Panc1 (cell line): ENCODE measurements around the gene ISY1. TPM values are rescaled to one million over a fixed set of nuclear protein-coding genes. Genes with fewer than 3 reads are reported as not detected.

Experiments used
- ATAC-seq: fragments of 200-7000 bp; cut with Tn5 transposase; 2 replicates; pipeline ENCODE4 v1.9.1; 2020; ENCODE audit warnings: mild to moderate bottlenecking, moderate library complexity
- BruUV-seq: library from RNA; stranded (reverse); fragments of 400-500 nt; replicated peaks from 2 replicates; lab custom pipeline; 2021; lab: Mats Ljungman, UMichigan
- CTCF ChIA-PET: fragments of 300-600 bp; sonication (Branson Sonifier 250); formaldehyde crosslinking; loops from one replicate; lab custom pipeline; 2022; ENCODE audit warnings: antibody characterized with exemption; lab: Charles Lee
- POLR2A ChIA-PET: fragments of 300-600 bp; sonication (Branson Sonifier 250); formaldehyde crosslinking; loops from one replicate; lab custom pipeline; 2022; ENCODE audit warnings: antibody characterized with exemption; lab: Charles Lee
- DNase-seq: peaks from one replicate; pipeline ENCODE4 v3.0.0-alpha.2; 2010; ENCODE audit warnings: low read depth, low spot score
- H3K27ac ChIP-seq: 2 replicates; pipeline ENCODE4 v1.5.1; 2011; ENCODE audit warnings: mild to moderate bottlenecking, low read length, inconsistent platforms
- H3K27me3 ChIP-seq: fragments of 200-500 bp; sonication (Bioruptor generic); 2 replicates; pipeline ENCODE4 v1.6.0; 2014; ENCODE audit warnings: low read length, inconsistent platforms; ENCODE audit not compliant: control insufficient read depth, insufficient read depth
- H3K36me3 ChIP-seq: fragments of 200-500 bp; sonication (Bioruptor generic); 2 replicates; pipeline ENCODE4 v1.5.1; 2014; ENCODE audit warnings: inconsistent platforms, mild to moderate bottlenecking, low read length, moderate library complexity; ENCODE audit not compliant: control insufficient read depth, insufficient read depth
- H3K4me1 ChIP-seq: 2 replicates; pipeline ENCODE4 v1.5.1; 2011; ENCODE audit warnings: inconsistent platforms, mild to moderate bottlenecking, low read length, moderate library complexity; ENCODE audit not compliant: control insufficient read depth, insufficient read depth
- H3K4me3 ChIP-seq, 2 experiments: 2 replicates each; pipeline ENCODE4 v1.5.1; 2011 to 2012; ENCODE audit warnings: low read depth in 2 of 2, low read length in 2 of 2, mild to moderate bottlenecking in 2 of 2, inconsistent platforms in 1 of 2, moderate library complexity in 1 of 2
- H3K9me3 ChIP-seq: fragments of 200-500 bp; sonication (Bioruptor generic); 2 replicates; pipeline ENCODE4 v1.5.1; 2014; ENCODE audit warnings: low read depth, mild to moderate bottlenecking, inconsistent platforms, low read length, moderate library complexity; ENCODE audit not compliant: control insufficient read depth, insufficient read depth
- POLR2AphosphoS5 ChIP-seq: IDR thresholded peaks from 2 replicates; pipeline ENCODE4 v1.6.1; 2012; ENCODE audit warnings: mild to moderate bottlenecking, low read depth, low read length, moderate library complexity
- REST ChIP-seq, 2 experiments: IDR thresholded peaks; 2 replicates each; pipeline ENCODE4 v1.6.1; 2011 to 2012; ENCODE audit warnings: low read depth in 2 of 2, control low read depth in 1 of 2, low read length in 1 of 2, mild to moderate bottlenecking in 1 of 2, moderate library complexity in 1 of 2; ENCODE audit not compliant: insufficient read depth in 1 of 2
- SIN3A ChIP-seq: IDR thresholded peaks from 2 replicates; pipeline ENCODE4 v1.6.1; 2012; ENCODE audit warnings: low read depth, mild to moderate bottlenecking, low read length, moderate library complexity, borderline replicate concordance; ENCODE audit not compliant: insufficient read depth
- TCF7L2 ChIP-seq: IDR thresholded peaks from 2 replicates; pipeline ENCODE4 v1.6.1; 2011; ENCODE audit warnings: mild to moderate bottlenecking, low read depth, low read length, inconsistent platforms
- in situ Hi-C: cut with HindIII; loops from 2 replicates; pipeline ENCODE4 v1.10.0; 2016; ENCODE audit warnings: low sequenced_read_pairs, low pct_unique_long_range_greater_than_20kb
- intact Hi-C: fragments of 100-400 bp; cut with micrococcal nuclease; formaldehyde crosslinking; loops from one replicate; pipeline ENCODE4 v1.10.0; 2022; ENCODE audit not compliant: unreplicated experiment
- total RNA-seq: library from RNA; stranded (reverse); gene quantifications from one replicate; pipeline ENCODE4 v1.2.1, GENCODE V29; 2021; ENCODE audit not compliant: unreplicated experiment
- TF ChIP-seq, protein P1 (sequence below): fragments of 450-650 bp; IDR thresholded peaks from 2 replicates; pipeline ENCODE4 v1.5.1; 2017; ENCODE audit warnings: mild to moderate bottlenecking

The ISY1 gene
- total RNA-seq, 1 experiment from 2014 or later, result 45.7 TPM

- H3K36me3 ChIP-seq, result no peaks in the 10 kb centered on the region
- no peak for ATAC-seq
- H3K9me3 ChIP-seq, result no peaks in the 10 kb centered on the region
- H3K27me3 ChIP-seq, result no peaks in the 10 kb centered on the region
- H3K4me3 ChIP-seq, result no peak overlapping the region
- BruUV-seq, result no TSS peak
- H3K27ac ChIP-seq, result no peak overlapping the region; the same call in 1 of the 2 replicates
- TF ChIP-seq TCF7L2, result no peak
- TF ChIP-seq, protein P1, sequence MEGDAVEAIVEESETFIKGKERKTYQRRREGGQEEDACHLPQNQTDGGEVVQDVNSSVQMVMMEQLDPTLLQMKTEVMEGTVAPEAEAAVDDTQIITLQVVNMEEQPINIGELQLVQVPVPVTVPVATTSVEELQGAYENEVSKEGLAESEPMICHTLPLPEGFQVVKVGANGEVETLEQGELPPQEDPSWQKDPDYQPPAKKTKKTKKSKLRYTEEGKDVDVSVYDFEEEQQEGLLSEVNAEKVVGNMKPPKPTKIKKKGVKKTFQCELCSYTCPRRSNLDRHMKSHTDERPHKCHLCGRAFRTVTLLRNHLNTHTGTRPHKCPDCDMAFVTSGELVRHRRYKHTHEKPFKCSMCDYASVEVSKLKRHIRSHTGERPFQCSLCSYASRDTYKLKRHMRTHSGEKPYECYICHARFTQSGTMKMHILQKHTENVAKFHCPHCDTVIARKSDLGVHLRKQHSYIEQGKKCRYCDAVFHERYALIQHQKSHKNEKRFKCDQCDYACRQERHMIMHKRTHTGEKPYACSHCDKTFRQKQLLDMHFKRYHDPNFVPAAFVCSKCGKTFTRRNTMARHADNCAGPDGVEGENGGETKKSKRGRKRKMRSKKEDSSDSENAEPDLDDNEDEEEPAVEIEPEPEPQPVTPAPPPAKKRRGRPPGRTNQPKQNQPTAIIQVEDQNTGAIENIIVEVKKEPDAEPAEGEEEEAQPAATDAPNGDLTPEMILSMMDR, result no peak
- TF ChIP-seq REST (IDR thresholded peaks at IDR 0.05; ENCODE audit: insufficient read depth in 1 of 2, low read depth in 2 of 2, low read length in 1 of 2), result no peak
- TF ChIP-seq POLR2AphosphoS5, result no peak
- TF ChIP-seq SIN3A, result no peak
- peaks cover 22% of the 10 kb centered on the region for H3K4me1 ChIP-seq
- intact Hi-C loops, result no loop called here
- ChIA-PET CTCF (interaction anchor here (0.6 kb wide), 1 partner anchor 75 kb away, joined by 3 read pairs; no protein-coding TSS in a partner anchor), POLR2A (interaction anchor here (0.6 kb wide), 1 partner anchor 69 kb away, joined by 3 read pairs; no protein-coding TSS in a partner anchor)
- in situ Hi-C loops, result no loop called here
- DNase-seq, result no peak
Observed at GRCh38 chr3:129197321-129197720, 36.5 kb upstream of the ISY1 start.

DNA sequence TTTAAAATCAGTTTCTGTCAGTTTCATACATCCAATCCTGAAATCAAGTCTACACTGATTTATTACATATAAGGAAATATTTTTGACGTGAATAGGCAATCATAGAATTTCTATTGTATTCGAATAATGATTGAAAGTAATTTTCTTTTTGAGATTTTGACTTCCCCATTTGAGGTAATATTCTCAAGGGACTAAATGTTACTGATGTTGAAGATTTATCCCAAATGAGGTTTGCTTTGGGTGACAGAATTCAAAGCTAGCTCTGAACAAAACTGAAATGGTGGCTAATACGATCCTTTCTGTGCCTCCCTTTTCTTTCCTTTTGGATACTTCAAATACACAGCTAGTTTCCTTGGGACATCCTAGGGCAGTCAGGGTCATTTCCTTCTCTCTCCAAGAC is 35.7 kb upstream of the ISY1 start:
- H3K27ac ChIP-seq, result no peak overlapping the region; the same call in 1 of the 2 replicates
- H3K27me3 ChIP-seq, result no peaks in the 10 kb centered on the region
- H3K36me3 ChIP-seq, result no peaks in the 10 kb centered on the region
- POLR2A ChIA-PET, result interaction anchor here (0.6 kb wide), 1 partner anchor 70 kb away, joined by 3 read pairs; no protein-coding TSS in a partner anchor
- DNase-seq, result no peak
- in situ Hi-C loops, result no loop called here
- H3K4me3 ChIP-seq, result no peak overlapping the region
- TF ChIP-seq REST (IDR thresholded peaks at IDR 0.05; ENCODE audit: insufficient read depth in 1 of 2, low read depth in 2 of 2, low read length in 1 of 2) (no peak), POLR2AphosphoS5 (no peak), TCF7L2 (no peak), SIN3A (no peak)
- TF ChIP-seq, protein P1, result no peak
- ATAC-seq, result no peak
- CTCF ChIA-PET, result interaction anchor here (0.6 to 1.4 kb wide), 2 partner anchors 48 to 76 kb away, joined by 3 to 4 read pairs; no protein-coding TSS in a partner anchor
- H3K4me1 ChIP-seq, result peaks cover 22% of the 10 kb centered on the region
- BruUV-seq, result no TSS peak
- H3K9me3 ChIP-seq, result no peaks in the 10 kb centered on the region
- intact Hi-C loops, result no loop called here
